HEK293T (cell line): ENCODE results near the gene ATP1A3.

ENCODE experiments used
- ARNT ChIP-seq: fragments of 450-650 bp; IDR thresholded peaks from 2 replicates; pipeline ENCODE4 v1.6.1; 2017; ENCODE audit warnings: mild to moderate bottlenecking
- BHLHE40 ChIP-seq: fragments of 450-650 bp; IDR thresholded peaks from 2 replicates; pipeline ENCODE4 v1.6.1; 2016; ENCODE audit warnings: mild to moderate bottlenecking, moderate library complexity, borderline replicate concordance
- ELF4 ChIP-seq: fragments of 450-650 bp; IDR thresholded peaks from 2 replicates; pipeline ENCODE4 v1.6.1; 2017; ENCODE audit warnings: antibody characterized with exemption
- FOXA1 ChIP-seq: fragments of 450-650 bp; IDR thresholded peaks from 2 replicates; pipeline ENCODE4 v1.6.1; 2016; ENCODE audit warnings: mild to moderate bottlenecking
- FOXK2 ChIP-seq: fragments of 450-650 bp; IDR thresholded peaks from 2 replicates; pipeline ENCODE4 v1.6.1; 2016; ENCODE audit warnings: mild to moderate bottlenecking
- FOXM1 ChIP-seq: fragments of 450-650 bp; IDR thresholded peaks from 2 replicates; pipeline ENCODE4 v1.6.1; 2017; ENCODE audit warnings: mild to moderate bottlenecking, borderline replicate concordance
- HDGF ChIP-seq: fragments of 450-650 bp; IDR thresholded peaks from 2 replicates; pipeline ENCODE4 v1.6.1; 2017; ENCODE audit warnings: antibody characterized with exemption, borderline replicate concordance
- L3MBTL2 ChIP-seq: fragments of 450-650 bp; conservative IDR thresholded peaks from 2 replicates; pipeline ENCODE4 v1.6.1; 2016; ENCODE audit warnings: mild to moderate bottlenecking
- LEF1 ChIP-seq: fragments of 450-650 bp; IDR thresholded peaks from 2 replicates; pipeline ENCODE4 v1.6.1; 2017; ENCODE audit warnings: mild to moderate bottlenecking, borderline replicate concordance
- NFRKB ChIP-seq: fragments of 450-650 bp; IDR thresholded peaks from 2 replicates; pipeline ENCODE4 v1.6.1; 2016; ENCODE audit warnings: mild to moderate bottlenecking, moderate library complexity
- PKNOX1 ChIP-seq: fragments of 450-650 bp; IDR thresholded peaks from 2 replicates; pipeline ENCODE4 v1.6.1; 2016
- SP1 ChIP-seq: fragments of 450-650 bp; IDR thresholded peaks from 2 replicates; pipeline ENCODE4 v1.6.1; 2017
- SUZ12 ChIP-seq: fragments of 450-650 bp; IDR thresholded peaks from 2 replicates; pipeline ENCODE4 v1.6.1; 2016; ENCODE audit warnings: mild to moderate bottlenecking
- TARDBP ChIP-seq: fragments of 450-650 bp; IDR thresholded peaks from 2 replicates; pipeline ENCODE4 v1.6.1; 2016

DNA sequence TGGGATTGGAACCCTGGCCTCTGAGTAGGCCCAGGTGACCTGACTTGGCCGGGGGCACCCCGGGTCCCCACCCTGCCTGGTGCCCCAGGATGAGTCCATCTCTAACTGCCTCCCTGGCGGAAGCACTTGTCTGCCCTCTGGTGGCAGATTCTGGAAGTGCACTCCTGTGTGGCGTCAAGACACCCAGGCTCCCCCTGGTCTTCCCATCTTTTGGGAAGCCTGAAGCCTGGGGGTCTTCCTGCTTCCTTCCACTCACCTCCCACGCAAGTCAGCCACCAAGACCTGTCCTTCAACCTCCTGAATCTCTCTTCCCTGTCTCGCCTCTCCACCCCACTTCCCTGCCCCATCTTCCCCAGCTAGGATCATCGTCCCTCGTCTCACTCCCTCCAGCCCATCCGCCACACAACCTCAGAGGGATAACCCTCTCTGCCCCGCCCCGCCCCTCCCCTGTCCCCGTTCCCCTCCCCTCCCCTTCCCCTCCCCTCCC lies 42.3 kb downstream of the ATP1A3 start:
- TF ChIP-seq L3MBTL2 = peak; percentile 26; the same call in 1 of the 2 replicates
- TF ChIP-seq LEF1 = no peak
- TF ChIP-seq SP1 = no peak
- TF ChIP-seq BHLHE40 = no peak
- no peak for TF ChIP-seq ARNT
- TF ChIP-seq SUZ12 = no peak
- no peak for TF ChIP-seq FOXM1
- no peak for TF ChIP-seq TARDBP
- no peak for TF ChIP-seq PKNOX1
- TF ChIP-seq NFRKB = no peak
- no peak for TF ChIP-seq FOXA1
- TF ChIP-seq ELF4 = no peak
- no peak for TF ChIP-seq FOXK2
- TF ChIP-seq HDGF = no peak
